Choroid plexus epithelial cell (primary cell): ENCODE data around the gene AFTPH.

Experiments used
- DNase-seq: peaks from one replicate; pipeline ENCODE4 v3.0.0-alpha.2; 2010; ENCODE audit warnings: low read depth
- H3K4me3 ChIP-seq: 2 replicates; pipeline ENCODE4 v1.5.1; 2011; ENCODE audit warnings: low read depth, mild to moderate bottlenecking, control low read depth, low read length, moderate library complexity
- CTCF ChIP-seq: conservative IDR thresholded peaks from 2 replicates; pipeline ENCODE4 v1.5.1; 2011; ENCODE audit warnings: low read depth, mild to moderate bottlenecking, control low read depth, inconsistent platforms, low read length, moderate library complexity

The AFTPH gene

DNA sequence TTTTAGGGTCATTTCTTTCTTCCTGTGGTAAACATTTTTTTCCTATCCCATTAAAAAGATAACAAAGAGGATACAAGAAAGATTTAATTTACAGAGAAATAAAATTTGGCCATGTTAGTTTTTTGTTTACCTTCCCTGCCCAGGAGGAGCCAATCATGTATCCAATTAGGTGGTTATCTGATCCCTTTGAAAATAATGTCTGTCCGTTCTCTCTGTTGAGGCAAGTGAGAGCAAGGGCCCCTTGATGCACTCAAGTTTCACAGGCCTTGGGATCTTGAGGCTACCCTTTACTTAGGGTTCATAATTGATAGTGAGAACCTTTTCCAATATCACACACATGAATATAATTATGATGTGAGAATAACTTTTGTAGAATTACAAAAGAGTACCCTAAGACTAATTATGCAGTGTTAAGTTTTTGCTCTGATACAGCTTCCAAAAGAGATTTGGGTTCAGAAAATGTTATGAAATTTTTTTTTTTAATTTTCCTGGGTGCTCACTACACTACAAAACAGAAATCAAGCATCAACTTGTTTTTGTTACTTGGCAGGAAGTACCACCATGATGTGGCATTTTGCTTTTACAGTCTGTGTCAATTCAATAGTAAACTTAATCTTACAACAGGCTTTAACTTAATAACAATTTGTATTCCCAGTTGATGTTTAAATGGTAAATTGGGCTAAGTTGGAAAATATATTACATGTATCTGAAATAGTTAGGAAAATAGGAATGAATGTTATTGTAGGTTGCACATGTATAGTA lies 42.0 kb downstream of the AFTPH start:
- H3K4me3 ChIP-seq = no peak overlapping the region
- TF ChIP-seq CTCF = no peak
- no peak for DNase-seq

DNA sequence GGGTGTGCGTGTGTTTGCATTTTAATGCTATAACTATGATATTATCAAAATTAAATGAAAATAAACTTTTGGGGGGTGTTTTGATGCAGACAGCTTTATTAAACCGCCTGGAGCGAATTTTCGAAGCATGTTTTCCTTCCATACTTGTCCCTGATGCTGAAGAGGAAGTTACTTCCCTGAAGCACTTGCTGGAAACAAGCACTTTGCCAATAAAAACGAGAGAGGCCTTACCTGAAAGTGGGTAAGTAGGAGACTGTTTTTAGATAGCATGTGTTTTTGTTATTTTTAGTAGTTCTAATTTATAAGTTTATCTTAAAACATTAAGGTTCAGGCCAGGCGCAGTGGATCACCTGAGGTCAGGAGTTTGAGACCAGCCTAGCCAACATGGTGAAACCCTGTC lies 43.3 kb downstream of the AFTPH start:
- TF ChIP-seq CTCF = no peak

GRCh38 chr2:64568836-64569235 lies 44.7 kb downstream of the AFTPH start:
- no peak for TF ChIP-seq CTCF
- peak; percentile 9 for DNase-seq
- no peak overlapping the region for H3K4me3 ChIP-seq

More for the DNA sequence above, 43.3 kb downstream of the AFTPH start:
- no peak overlapping the region for H3K4me3 ChIP-seq
- no peak for DNase-seq

DNA sequence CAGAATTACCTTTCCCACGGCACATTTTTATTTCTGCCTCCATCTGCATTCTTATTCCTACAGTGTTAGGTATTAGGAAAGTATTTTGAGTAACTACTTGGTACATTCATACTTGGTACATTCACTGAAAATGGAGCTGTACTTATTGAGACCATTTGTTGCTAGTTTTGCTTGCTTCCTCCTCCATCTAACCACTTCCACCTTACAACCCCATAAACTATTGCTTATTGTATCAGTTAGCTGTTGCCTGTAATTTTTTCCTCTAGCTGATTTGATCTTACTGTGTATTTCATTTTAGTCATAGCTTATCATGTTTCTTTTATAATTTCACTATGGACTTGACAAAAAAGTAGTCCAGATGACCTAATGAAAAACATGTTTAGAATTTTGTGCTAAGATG lies 50.7 kb downstream of the AFTPH start:
- H3K4me3 ChIP-seq = no peak overlapping the region
- TF ChIP-seq CTCF = no peak
- no peak for DNase-seq

- DNase-seq = no peak
- H3K4me3 ChIP-seq = no peak overlapping the region
- TF ChIP-seq CTCF = no peak
These were observed 56.9 kb downstream of the AFTPH start for GRCh38 chr2:64581018-64581417.

GRCh38 chr2:64581777-64582539 lies 57.8 kb downstream of the AFTPH start:
- no peak for DNase-seq
- TF ChIP-seq CTCF = no peak
- no peak overlapping the region for H3K4me3 ChIP-seq
